ENCODE data around the gene WASHC1.
"Not testable (repeated sequence)": the region's sequence is repeated elsewhere in the genome, so short reads cannot be mapped to it uniquely, and the experiment has no call there.

Gene WASHC1

GRCh38 chr9:29356-29755 lies at the start of gene WASHC1:
Gene WASHC1, minus strand, starts transcription at chr9:29456. Its CDS starts 4,457 bp downstream, at chr9:24999.
- in situ Hi-C loops (cut with HindIII; ENCODE audit: low sequenced_read_pairs) = not testable (repeated sequence)

- in situ Hi-C loops (cut with HindIII; ENCODE audit: low sequenced_read_pairs) = not testable (repeated sequence)
Measured at GRCh38 chr9:78333-78732, 49.1 kb upstream of the WASHC1 start.

GRCh38 chr9:76389-76788 lies 47.1 kb upstream of the WASHC1 start:
- in situ Hi-C loops (cut with HindIII; ENCODE audit: low sequenced_read_pairs) = not testable (repeated sequence)

GRCh38 chr9:73900-74525 lies 44.8 kb upstream of the WASHC1 start:
- in situ Hi-C loops (cut with HindIII; ENCODE audit: low sequenced_read_pairs) = not testable (repeated sequence)

GRCh38 chr9:73076-73899 lies 44.0 kb upstream of the WASHC1 start:
- in situ Hi-C loops (cut with HindIII; ENCODE audit: low sequenced_read_pairs) = not testable (repeated sequence)

GRCh38 chr9:63031-63629 lies 33.9 kb upstream of the WASHC1 start:
- in situ Hi-C loops (cut with HindIII; ENCODE audit: low sequenced_read_pairs) = not testable (repeated sequence)

GRCh38 chr9:52678-53077 lies 23.4 kb upstream of the WASHC1 start:
- in situ Hi-C loops (cut with HindIII; ENCODE audit: low sequenced_read_pairs) = not testable (repeated sequence)

- in situ Hi-C loops (cut with HindIII; ENCODE audit: low sequenced_read_pairs) = not testable (repeated sequence)
Measured at GRCh38 chr9:48190-48842, 19.1 kb upstream of the WASHC1 start.

- in situ Hi-C loops (cut with HindIII; ENCODE audit: low sequenced_read_pairs) = not testable (repeated sequence)
Measured at GRCh38 chr9:46639-47271, 17.5 kb upstream of the WASHC1 start.

- in situ Hi-C loops (cut with HindIII; ENCODE audit: low sequenced_read_pairs) = not testable (repeated sequence)
Measured at GRCh38 chr9:46164-46563, 16.9 kb upstream of the WASHC1 start.

GRCh38 chr9:45180-45878 lies 16.1 kb upstream of the WASHC1 start:
- in situ Hi-C loops (cut with HindIII; ENCODE audit: low sequenced_read_pairs) = not testable (repeated sequence)

- in situ Hi-C loops (cut with HindIII; ENCODE audit: low sequenced_read_pairs) = not testable (repeated sequence)
Measured at GRCh38 chr9:44416-44815, 15.2 kb upstream of the WASHC1 start.

GRCh38 chr9:43636-44035 lies 14.4 kb upstream of the WASHC1 start:
- in situ Hi-C loops (cut with HindIII; ENCODE audit: low sequenced_read_pairs) = not testable (repeated sequence)

- in situ Hi-C loops (cut with HindIII; ENCODE audit: low sequenced_read_pairs) = not testable (repeated sequence)
Measured at GRCh38 chr9:43116-43515, 13.9 kb upstream of the WASHC1 start.

- in situ Hi-C loops (cut with HindIII; ENCODE audit: low sequenced_read_pairs) = not testable (repeated sequence)
Measured at GRCh38 chr9:41819-42218, 12.6 kb upstream of the WASHC1 start.

GRCh38 chr9:41261-41676 lies 12.0 kb upstream of the WASHC1 start:
- in situ Hi-C loops (cut with HindIII; ENCODE audit: low sequenced_read_pairs) = not testable (repeated sequence)

GRCh38 chr9:32308-32707 lies 3.1 kb upstream of the WASHC1 start:
- in situ Hi-C loops (cut with HindIII; ENCODE audit: low sequenced_read_pairs) = not testable (repeated sequence)

- in situ Hi-C loops (cut with HindIII; ENCODE audit: low sequenced_read_pairs) = not testable (repeated sequence)
Measured at GRCh38 chr9:28775-29174, 481 bp downstream of the WASHC1 start.

GRCh38 chr9:21621-22020 lies 7.6 kb downstream of the WASHC1 start:
- in situ Hi-C loops (cut with HindIII; ENCODE audit: low sequenced_read_pairs) = not testable (repeated sequence)

GRCh38 chr9:16875-17274 lies 12.4 kb downstream of the WASHC1 start:
- in situ Hi-C loops (cut with HindIII; ENCODE audit: low sequenced_read_pairs) = not testable (repeated sequence)

All from endothelial cell of hepatic sinusoid (primary cell).